Neural cell (in vitro differentiated cells): ENCODE data around the gene ARL4A.

Experiments used
- EP300 ChIP-seq: fragments of 450-650 bp; conservative IDR thresholded peaks from 2 replicates; pipeline ENCODE4 v1.6.1; 2014; ENCODE audit warnings: antibody characterized with exemption, mild to moderate bottlenecking, moderate library complexity; ENCODE audit not compliant: poor library complexity, severe bottlenecking
- EZH2 ChIP-seq: fragments of 200-600, 300-800 bp; shearing (Covaris generic), sonication (generic); IDR thresholded peaks from 2 replicates; pipeline ENCODE4 v1.6.1; 2014; ENCODE audit warnings: antibody characterized with exemption, low read length, borderline replicate concordance, mild to moderate bottlenecking; ENCODE audit not compliant: insufficient read depth, poor library complexity, severe bottlenecking
- MXI1 ChIP-seq: fragments of 450-650 bp; conservative IDR thresholded peaks from 2 replicates; pipeline ENCODE4 v1.6.1; 2014; ENCODE audit warnings: antibody characterized with exemption, mild to moderate bottlenecking; ENCODE audit not compliant: poor library complexity, severe bottlenecking
- POLR2AphosphoS5 ChIP-seq: IDR thresholded peaks from 2 replicates; pipeline ENCODE4 v1.6.1; 2012
- RAD21 ChIP-seq: fragments of 450-650 bp; conservative IDR thresholded peaks from 2 replicates; pipeline ENCODE4 v1.6.1; 2014; ENCODE audit warnings: antibody characterized with exemption, mild to moderate bottlenecking, moderate library complexity
- REST ChIP-seq: IDR thresholded peaks from 2 replicates; pipeline ENCODE4 v1.6.1; 2012; ENCODE audit warnings: borderline replicate concordance
- SMC3 ChIP-seq: fragments of 450-650 bp; conservative IDR thresholded peaks from 2 replicates; pipeline ENCODE4 v1.6.1; 2014; ENCODE audit warnings: antibody characterized with exemption, mild to moderate bottlenecking, moderate library complexity; ENCODE audit not compliant: poor library complexity
- TAF1 ChIP-seq: IDR thresholded peaks from 2 replicates; pipeline ENCODE4 v1.6.1; 2012; ENCODE audit warnings: low read depth
- TF ChIP-seq, protein P1 (sequence below): fragments of 450-650 bp; IDR thresholded peaks from 2 replicates; pipeline ENCODE4 v1.5.1; 2014; ENCODE audit warnings: antibody characterized with exemption, mild to moderate bottlenecking, moderate library complexity; ENCODE audit not compliant: poor library complexity, severe bottlenecking

DNA sequence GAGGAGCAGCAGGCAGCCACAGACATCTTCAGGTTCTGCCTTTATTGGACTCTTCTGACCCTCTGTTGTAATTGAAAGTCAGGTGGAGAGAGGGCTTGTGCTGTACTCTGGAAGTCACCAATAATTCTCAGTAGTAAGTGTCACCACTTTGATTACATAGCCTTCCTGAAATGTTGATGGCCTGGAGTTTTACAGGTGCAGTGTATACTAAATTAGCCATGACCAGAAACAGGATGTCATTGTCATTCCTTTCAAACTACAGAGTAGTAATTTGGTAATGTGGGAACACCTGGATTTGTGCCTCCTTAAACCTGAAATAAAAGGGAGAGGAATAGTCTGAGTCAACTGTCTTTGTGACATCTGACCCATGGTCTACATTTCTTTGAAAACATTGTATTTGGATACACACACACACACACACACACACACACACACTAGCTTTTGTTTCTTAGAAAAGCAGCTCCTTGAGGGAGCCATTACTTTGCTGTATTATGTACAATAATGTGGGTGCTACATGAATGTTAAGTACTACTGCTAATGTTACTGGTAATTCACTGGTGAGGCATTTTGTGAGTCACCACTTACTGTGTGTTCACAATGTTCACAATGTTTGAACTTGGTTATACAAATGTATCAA lies 19.6 kb downstream of the ARL4A start:
- TF ChIP-seq, protein P1, sequence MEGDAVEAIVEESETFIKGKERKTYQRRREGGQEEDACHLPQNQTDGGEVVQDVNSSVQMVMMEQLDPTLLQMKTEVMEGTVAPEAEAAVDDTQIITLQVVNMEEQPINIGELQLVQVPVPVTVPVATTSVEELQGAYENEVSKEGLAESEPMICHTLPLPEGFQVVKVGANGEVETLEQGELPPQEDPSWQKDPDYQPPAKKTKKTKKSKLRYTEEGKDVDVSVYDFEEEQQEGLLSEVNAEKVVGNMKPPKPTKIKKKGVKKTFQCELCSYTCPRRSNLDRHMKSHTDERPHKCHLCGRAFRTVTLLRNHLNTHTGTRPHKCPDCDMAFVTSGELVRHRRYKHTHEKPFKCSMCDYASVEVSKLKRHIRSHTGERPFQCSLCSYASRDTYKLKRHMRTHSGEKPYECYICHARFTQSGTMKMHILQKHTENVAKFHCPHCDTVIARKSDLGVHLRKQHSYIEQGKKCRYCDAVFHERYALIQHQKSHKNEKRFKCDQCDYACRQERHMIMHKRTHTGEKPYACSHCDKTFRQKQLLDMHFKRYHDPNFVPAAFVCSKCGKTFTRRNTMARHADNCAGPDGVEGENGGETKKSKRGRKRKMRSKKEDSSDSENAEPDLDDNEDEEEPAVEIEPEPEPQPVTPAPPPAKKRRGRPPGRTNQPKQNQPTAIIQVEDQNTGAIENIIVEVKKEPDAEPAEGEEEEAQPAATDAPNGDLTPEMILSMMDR, result no peak
- no peak for TF ChIP-seq EP300
- TF ChIP-seq REST, result no peak
- no peak for TF ChIP-seq MXI1
- no peak for TF ChIP-seq TAF1
- TF ChIP-seq RAD21, result no peak
- TF ChIP-seq EZH2, result no peak
- no peak for TF ChIP-seq POLR2AphosphoS5
- no peak for TF ChIP-seq SMC3
